ENCODE data around the gene C1QTNF12.
A peak's percentile ranks its signal among the peaks of the same experiment; 100 is the strongest.

C1QTNF12 gene

DNA sequence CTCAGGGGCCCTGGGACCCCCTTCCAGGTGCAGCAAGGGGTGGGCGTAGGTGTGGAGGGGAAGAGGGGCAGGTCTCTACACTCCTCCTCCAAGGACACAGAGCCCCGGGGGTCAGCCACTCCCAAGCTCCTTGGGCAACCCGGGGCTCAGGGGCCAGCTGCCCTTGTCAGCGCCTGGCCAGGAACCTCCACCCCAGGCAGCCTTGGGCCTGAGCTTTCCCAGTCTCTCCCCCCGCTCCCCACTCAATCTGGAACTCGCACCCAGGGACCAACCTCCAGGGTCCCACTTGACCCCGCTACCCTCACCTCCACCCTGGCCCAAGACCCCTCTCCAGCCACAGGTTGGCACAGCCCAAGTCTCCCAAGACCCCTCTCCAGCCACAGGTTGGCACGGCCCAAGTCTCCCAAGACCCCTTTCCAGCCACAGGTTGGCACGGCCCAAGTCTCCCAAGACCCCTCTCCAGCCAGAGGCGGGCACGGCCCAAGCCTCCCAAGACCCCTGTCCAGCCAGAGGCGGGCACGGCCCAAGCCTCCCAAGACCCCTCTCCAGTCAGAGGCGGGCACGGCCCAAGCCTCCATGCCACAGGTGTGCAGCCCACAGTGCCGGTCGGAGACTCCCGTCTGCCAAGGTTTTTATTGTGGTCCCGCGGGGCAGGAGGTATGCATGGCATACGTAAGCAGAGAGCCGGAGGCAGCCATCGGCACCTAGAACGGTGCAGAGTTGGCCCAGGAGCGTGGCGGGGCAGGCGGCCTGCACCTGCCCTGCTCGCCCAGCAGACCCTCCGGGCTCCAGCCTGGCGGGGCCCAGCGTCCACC lies 35.6 kb downstream of the C1QTNF12 start:
- no peak for DNase-seq

DNA sequence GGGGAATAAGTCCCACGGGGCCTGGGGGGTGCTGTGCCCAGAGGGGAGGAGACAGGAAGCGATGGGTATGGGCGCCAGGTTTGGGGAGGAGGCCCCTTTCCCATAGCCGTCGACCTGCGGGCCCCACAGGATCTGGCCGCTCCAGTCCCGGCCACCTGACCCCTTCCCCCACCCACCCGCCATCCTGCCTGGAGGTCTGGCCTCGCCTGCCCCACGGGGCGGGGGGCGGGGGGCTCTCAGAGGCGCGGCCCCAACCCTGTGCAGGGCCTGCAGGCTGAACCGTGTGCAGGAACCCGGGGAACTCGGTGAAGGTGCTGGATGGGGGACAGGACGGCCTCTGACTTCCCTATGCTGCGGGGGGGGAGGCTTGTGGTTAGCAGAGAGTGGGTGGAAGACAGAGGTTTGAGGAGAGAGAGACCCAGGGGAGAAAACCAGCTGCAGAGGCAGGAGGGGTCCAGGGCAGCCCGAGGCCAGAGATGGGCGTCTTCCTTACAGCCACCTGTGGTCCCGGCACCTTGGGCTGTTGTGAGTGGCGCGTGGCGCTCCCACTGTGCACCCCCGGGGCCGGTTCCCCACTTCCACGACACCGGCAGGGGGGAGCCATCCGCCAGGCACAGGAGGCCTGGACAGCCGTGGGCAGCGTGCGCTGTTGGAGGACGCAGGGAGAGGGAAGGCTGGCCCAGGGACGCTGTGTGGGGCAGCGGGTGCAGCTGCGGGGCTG lies 37.6 kb downstream of the C1QTNF12 start:
- no peak for DNase-seq

DNA sequence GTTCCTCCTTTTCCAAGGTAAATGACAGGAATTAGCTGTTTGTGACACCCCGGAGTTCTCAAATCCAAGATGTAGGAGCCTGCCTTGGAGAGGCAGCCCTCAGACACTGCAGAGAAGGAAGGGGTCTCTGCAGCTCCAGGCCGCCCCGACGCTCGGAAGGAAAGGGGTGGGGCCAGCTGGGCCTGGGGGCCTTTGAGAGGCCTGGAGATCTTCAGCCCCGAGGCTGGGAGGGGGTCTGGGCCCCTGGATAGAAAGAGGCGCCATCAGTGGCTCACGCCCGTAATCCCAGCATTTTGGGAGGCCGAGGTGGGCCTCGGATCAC lies 39.0 kb downstream of the C1QTNF12 start:
- DNase-seq = no peak

DNA sequence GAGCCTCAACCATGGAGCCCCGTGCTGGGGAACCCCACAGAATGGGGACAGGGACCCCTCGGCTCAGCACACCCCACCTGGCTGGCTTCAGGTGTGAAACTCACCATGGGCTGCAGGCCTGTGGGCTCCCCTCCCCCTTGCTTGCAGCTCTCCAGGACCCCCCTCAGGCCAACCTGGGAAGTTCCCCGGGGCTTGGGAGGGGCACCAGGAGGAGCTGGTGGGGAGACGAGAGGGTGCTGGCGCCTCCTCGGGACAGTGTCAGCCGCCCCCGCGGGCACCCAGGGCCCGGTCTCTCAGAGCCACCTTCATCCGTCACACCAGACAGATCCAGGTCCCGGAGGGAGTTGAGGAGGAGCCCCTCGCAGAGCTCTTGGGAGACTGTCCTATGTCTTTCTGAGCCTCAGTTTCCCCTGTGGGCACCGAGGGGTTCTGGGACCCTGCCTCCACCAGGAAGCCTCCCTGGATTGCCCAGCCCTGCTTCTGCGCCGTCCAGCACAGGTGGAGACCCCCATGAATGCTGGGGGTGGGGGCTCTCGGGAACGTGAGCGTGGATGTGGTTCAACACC lies 39.5 kb downstream of the C1QTNF12 start:
- no peak for DNase-seq

DNA sequence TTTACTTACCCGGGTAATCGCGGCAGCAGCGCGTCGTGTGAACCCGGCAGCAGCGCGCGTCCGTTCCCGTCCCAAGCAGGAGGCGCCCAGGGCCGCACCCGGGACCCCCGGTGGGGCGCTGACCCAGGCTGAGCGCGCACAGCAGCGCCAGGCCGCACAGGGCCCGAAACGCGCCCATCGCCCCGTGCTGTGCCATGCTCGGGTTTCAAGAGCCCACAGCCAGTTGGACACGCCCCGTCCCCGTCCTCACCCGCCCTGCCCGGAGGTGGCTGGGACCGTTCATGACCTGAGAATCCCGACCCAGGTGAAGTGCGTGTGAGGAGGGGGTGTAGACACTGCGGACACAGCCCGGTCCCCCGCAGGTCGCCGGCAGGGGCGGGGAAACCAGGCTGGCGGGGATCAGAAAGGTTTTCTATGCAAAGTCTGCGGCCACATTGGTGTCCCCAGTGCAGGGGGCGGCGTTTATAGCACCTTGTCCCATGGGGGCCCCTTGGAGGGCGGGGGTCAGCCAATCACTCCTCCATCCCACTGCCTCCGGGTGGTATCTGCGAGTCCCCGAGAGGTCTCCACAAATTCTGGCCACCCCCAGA lies 40.1 kb downstream of the C1QTNF12 start, which contains the start of gene TNFRSF18:
Gene TNFRSF18, minus strand, starts transcription at position 217 of the 590 bp plus-strand sequence. Its CDS starts 21 bp downstream, at position 196.
- DNase-seq = peak; percentile 58

DNA sequence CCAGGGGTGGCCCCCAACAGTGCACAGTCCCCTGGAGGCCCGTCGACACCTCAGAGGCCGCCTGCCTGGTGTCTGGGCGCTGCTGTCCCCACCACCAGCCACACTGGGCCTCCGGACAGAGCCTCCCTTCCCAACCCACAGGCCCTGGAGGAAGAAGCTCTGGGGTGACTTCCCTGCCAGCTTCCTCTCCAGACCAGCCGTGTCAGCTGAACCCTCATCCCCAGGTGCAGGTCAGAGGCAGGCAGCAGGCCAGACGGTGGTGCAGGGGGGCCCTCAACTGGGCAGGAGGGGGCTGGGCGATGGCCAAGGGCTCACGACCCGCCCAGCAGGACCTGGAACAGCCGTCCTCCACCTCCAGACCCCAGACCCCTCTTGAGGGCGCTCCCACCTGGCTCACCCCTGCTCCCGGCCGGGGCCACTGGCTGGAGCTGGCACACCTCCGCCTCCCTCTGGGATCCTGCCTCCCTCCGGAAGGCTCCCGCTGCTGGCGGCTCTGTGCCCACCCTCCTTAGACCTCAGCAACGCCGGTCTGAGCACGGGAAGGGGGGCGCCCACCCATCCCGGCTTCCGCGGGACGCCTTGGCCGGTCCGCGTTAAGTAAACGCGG lies 40.6 kb downstream of the C1QTNF12 start:
- DNase-seq = no peak

DNA sequence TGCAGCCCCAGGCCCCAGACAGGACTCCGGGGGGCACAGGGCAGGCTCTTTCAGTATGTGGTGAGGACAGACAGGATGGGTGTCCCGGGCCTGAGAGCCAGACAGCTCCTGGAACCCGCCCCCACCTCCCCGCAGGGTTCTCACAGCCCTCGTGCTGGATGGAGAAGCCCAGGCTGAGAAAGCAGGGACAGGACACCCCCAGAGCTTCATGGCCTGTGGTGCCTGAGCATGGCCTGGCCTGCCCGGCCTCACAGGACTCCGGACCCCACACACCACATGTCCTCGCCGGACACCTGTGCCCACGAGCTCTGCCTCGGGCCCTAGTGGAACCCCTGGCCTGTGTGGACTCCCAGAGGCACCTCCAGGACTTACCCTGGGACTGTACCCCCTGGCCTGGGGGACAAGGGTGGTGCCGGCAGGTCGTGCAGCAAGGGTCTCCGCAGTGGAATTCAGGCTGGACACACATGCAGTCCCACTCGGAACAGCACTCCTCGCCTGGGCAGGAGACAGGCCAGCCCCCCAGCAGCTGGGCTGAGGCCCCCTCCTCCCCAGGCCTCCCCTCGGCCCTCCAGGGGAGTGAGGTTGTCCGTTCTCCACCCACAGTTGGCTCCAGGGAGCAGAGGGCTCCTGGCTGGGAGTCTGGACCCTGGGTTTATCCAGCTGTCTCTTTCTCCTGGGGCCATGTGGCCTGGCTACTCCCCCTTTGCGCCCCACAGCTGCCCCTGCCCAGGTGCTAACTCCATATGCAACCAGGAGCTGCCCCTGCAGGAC lies 41.3 kb downstream of the C1QTNF12 start:
- DNase-seq = no peak

DNA sequence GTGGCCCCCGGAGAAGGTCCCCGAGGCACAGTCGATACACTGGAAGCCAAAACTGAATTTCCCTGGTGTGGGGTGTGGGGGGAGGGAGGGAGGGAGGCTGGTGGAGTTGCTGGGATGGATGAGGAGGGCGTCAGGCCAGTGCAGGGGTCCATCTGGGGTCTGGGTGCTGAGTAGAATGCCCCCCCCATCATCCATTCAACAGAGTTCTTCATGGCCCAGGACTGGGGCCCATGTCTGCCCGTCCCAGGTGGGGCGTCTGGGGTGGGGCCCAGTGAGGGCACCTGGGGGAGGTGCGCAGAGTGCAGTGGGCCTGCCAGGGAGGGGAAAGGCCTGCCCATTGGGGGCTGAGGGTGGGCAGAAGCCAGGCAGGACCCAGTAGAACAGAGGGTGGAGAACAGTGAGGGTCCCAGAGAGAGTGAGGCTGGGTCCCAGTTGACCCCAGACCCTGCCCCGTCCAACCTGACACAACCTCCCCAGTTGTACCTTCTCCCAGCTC lies 42.0 kb downstream of the C1QTNF12 start:
- DNase-seq = no peak

DNA sequence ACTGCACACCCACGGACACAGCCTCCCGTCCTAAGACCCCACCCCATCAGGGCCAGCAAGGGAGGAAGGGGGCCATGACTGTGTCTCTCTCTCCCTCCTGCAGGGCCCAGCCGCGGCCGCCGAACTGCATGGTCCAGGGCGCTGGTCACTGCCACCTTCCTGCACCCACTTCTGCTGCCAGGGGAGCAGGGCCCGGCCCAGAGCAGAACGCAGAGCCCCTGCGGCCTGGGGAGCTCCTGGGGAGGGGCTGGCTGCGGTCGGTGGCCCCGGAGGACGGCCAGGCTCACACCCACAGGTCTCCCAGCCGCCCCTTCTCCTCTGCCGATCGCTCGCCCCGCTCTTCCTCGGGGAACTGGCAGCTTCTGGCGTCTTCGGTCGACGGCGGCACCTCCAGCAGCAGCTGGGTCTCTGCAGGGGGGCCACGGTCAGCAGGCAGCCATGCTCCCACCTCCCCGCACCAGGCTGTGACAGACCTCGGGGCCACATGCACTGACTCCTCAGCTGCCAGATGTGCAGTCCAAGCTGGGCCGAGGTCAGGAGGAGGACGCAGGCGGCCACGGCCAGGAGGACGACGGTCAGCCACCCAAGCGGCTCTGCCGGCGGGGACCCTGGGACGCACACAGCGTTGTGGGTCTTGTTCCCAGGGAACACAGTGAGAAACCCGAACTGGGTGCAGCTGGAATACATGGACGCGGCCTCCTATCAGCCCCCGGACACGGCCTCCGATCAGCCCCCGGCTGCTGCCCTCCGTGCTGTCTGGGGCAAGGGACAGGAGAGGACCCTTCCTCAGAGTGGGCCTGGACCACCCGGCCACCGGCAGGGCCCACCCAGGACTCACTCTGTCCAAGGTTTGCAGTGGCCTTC lies 42.7 kb downstream of the C1QTNF12 start:
- DNase-seq = no peak

DNA sequence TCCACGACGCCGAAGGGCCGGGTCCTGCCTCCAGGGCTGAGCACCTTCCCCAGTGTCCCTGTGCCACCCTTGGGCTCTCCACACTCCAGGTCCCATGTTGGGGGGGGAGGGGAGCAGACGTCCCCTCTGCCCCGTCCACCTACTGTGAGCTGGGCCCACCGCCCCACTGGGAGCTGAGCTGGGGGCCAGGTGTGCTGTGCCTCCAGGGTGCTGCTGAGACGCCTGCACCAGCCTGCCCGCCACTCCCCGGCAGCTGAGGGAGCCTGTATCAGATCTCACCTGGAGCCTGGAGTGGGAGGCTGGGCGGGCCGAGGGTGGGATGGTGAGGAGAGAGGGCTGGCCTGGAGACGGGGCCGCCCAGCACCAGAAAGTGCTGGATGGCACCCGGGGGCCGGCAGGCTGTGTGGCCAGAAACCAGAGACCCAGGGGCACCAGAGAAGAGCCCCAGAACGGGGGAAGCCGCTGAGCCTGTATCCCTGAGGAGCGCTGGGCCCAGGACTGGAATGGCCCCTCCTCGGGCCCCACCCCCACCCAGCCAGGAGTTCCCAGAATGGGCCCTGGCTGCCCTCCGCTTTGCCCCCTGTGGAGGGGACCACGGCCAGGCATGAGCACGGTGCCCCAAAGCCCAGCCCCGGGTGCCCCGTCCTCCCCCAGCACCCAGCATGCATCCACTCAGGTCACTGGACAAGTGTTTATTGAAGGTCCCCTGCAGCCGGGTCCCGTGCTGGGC lies 43.5 kb downstream of the C1QTNF12 start:
- DNase-seq = no peak

DNA sequence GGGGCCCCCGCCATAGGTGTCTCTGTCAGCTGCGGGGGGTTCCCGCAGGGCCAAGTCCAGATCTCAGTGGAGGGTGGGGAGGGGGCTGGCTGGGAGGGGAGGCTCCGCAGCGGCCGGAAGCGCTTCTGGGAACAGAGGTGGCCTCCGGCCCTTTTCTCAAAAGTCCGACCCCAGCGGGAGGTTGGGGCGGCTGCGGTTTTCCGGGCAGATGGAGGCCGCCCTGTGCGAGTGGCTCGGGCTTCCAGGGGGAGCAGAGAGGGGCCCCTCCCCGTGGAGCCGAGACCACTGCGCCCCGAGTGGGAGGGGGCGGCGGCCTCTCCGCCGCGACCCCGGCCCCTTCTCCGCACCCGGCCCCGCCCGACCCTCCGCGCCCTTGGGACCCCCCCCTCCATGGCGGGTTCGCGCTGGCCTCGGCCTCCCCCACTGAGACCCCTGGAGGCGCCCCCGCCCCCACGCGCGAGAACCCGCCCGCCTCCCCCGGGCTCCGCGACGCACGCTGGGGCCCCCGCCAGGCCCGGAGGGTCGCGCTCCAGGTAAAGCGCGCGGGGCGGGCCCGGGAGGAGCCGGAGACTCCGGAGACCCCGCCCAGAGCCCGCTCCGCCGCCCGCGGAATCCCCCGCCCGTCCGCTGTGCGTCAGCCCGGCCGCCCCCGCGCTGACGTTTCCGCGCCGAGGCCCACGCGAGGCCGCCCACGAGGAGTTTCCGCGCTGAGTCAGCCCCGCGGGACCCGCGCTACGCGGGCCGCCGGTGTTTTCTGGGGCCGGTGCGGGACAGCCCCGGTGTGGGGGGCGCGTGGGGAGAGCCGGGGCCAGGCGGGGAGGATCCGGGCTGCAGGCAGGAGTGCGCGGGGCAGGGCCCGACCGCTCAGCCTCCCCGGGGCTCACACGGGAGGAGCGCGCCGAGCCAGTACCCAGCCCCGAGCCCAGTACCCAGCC lies 45.4 kb downstream of the C1QTNF12 start:
- DNase-seq = peak; percentile 94

DNA sequence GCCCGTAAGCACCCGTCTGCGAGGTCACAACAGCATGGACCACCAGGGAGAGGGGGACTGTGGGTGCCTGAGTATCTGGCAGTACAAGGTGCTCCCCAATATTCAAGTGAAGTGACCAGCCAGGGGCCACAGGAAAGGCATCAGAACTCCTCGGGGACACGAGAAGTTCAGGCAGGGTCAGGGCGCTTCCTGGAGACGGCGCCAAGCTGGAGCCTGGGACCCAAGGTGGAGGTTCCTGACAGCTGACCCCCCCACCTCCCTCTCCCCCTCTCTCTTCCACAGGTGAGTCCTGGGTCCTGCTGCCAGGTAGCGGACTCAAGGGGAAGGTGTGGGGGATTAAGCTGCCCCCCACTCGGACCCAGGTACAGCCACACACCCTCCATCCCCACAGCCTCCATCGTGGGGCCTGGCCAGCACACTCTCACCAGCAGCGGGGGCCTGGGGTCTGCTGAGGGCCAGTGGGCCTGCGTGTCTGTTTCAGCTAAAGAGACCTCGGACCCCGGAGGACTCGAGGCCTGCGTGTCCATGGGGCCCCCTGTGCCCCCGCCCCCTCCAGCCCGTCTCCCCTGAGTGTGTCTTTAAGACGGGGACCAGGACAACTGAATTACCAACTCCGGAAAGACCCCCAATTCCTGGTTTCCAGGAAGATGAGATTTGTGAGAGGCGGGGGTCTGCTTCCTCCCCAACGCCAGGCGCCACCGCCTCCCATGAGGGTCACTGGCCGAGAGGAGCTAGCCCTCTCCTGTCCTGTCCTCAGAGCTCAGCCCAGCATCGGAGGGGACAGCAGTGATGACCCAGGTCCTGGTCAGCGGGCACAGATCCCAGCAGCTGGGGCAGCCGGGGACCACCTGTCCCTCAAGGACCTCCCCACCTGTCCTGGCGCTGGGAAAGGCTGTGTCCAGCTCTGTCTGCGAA lies 46.3 kb downstream of the C1QTNF12 start:
- no peak for DNase-seq

DNA sequence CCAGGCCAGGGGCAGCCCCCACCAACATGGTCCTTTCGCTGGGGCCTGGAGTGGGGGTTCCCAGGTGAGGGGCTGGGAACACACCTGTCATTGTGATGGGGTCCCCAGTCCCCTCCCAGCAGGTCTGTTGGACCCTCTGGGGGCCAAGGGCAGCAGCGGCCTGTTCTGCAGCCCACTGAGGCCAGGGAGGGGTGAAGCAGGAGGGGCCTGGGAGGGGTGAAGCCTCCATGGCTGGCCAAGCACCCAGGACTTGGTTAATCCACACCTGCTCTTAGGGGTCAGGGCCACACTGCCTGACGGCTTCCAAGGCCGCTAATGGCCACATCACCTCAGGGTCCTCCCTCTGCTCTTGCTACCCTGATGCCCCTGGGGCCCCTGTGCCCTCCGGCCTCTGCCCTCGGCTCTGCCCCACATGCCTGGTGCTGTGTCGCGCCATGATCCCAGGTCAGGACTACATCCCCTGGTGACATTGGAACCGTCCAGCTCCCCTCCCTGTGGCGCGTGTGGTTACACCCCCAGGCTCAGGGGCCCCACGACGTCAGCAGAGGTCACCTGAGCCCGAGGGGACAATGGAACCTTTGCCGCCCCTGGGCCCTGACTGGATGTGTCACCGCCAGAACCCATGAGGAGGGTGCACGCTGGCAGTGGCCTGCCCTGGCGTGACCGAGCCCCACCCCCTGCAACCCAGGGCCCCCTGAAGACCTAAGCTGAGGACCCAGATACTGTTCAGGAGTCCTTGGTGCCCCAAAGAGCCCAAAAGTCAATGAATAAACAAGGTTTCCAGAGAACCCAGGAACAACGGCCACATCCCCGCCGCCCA lies 47.2 kb downstream of the C1QTNF12 start:
- DNase-seq = no peak

DNA sequence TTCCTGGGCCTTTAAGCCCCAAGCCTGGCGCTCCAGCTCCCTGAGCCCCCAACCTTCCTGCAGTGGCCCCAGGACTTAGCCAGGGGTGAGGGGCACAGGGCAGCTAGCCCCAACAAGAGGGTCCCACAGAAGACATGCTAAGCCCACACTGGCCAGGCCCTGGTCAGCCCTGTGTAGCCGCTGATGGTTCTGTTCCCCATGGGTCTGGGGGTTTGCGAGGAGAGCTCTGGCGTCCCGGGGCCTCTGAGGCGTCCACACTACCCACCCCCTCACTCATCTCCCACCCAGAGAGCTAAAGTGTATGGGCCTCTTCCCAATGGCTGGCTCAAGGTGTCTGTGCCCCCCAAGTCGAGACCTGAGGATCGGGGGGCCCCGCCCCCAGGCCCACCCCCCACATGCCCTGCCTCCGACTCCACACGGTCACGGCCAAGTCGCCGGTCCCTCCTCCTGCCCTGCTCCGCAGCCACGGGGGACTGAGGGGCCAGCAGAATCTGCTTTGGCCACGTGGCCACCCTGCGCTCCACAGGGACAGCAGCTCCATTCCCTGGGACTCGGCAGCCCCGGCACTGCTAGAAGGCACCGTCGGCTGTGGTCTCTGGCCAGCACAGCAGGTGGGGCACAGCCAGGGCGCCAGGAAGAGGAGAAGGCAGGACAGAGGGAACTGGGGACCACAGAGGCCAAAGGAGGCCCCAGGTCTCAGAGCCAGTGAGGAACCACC lies 47.9 kb downstream of the C1QTNF12 start:
- DNase-seq = no peak

DNA sequence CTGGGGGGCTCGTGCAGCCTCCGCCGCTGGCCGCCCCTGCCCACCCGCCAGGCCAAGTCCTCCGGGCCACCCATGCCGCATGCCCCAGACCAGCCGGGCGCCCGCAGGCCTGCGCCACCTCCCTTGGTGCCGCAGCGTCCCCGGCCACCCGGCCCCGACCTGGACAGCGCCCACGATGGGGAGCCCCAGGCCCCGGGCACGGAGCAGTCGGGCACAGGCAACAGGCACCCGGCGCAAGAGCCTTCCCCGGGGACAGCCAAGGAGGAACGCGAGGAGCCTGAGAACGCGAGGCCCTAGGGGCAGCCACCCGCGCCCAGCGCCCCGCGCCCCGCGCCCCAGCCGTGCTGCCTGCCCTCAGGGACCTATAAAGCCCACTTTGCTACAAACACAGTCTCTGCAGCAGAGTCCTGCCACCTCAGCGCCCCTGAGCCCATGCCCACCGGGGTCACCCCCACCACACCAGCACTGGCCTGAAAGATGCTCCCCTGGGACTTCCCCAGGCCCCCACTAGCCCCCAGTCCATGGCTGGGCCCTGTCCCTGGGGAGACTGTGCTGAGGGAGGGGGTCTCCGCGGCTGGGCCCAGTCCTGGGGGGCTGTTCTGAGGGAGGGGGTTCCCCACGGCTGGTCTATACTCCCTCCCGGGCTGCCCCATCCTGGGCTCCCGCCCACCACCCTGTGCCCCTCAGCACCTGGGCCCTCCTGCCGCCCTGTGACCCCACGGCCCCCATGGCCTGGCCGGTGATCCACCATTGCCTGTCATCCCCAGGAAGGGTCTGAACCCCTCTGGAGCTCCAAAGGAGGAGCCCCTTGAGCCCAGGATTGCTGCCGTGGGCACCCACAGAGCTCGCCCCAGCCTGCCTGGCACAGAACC lies 48.7 kb downstream of the C1QTNF12 start:
- DNase-seq = no peak

DNA sequence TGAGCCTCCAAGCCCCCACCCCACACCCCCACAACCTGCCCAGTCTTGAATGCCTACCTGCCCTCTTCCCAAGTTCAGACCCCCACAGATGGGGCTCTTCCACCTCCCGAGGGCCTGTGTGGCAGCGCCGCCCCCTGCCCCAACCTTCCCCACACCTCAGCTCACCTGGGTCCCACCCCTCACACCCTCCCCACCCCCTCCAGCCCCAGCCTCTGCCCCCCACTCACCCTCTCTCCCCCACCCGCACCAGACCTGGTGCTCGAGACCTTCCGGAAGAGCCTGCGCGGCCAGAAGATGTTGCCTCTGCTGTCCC lies 49.4 kb downstream of the C1QTNF12 start:
- DNase-seq = no peak

All from stimulated activated CD4-positive, alpha-beta T cell treated with anti-CD3 and anti-CD28 coated beads, Interleukin-12 subunit alpha, Interleukin-12 subunit beta, amount 100 ng/mL, for 4 hours (primary cell).